Body of pancreas (tissue), 4 donors: ENCODE measurements around the gene COL6A1.

ENCODE experiments used
- POLR2A ChIP-seq, 3 donors: fragments of 450-650 bp; IDR thresholded peaks; one replicate each; pipeline ENCODE4 v1.6.1; 2016; ENCODE audit warnings: antibody characterized with exemption in 3 of 3, mild to moderate bottlenecking in 2 of 3
- TF ChIP-seq, protein P1 (sequence below), 7 experiments: fragments of 450-650 bp in 4 of 7; fragments of 200-600 bp in 3 of 7; sonication (generic) in 3 of 7; IDR thresholded peaks; one replicate each; pipeline ENCODE4 v1.5.1; 2016 to 2019; ENCODE audit warnings: antibody characterized with exemption in 7 of 7

DNA sequence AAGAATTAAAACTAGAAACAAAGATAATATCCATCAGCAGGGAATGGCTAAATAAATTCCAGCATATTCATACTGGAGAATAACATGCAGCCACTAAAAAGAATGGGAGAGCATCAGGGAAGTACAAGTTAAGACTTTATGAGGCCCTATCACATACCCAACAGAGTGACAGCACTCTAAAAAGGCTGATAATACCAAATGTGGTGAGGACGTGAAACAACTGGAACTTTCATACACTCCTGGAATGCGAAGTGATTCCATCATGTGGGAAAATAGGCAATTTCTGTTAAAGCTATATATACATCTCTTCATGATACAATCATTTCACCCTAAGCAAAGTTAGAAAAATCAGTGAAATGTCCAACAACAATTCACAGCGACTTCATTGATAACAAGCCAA lies 42.6 kb downstream of the COL6A1 start:
- TF ChIP-seq POLR2A (IDR thresholded peaks at IDR 0.05): no peak
- TF ChIP-seq, protein P1, sequence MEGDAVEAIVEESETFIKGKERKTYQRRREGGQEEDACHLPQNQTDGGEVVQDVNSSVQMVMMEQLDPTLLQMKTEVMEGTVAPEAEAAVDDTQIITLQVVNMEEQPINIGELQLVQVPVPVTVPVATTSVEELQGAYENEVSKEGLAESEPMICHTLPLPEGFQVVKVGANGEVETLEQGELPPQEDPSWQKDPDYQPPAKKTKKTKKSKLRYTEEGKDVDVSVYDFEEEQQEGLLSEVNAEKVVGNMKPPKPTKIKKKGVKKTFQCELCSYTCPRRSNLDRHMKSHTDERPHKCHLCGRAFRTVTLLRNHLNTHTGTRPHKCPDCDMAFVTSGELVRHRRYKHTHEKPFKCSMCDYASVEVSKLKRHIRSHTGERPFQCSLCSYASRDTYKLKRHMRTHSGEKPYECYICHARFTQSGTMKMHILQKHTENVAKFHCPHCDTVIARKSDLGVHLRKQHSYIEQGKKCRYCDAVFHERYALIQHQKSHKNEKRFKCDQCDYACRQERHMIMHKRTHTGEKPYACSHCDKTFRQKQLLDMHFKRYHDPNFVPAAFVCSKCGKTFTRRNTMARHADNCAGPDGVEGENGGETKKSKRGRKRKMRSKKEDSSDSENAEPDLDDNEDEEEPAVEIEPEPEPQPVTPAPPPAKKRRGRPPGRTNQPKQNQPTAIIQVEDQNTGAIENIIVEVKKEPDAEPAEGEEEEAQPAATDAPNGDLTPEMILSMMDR (IDR thresholded peaks at IDR 0.05): no peak
